GM04503 (cell line): ENCODE results near the gene ENDOU.

Experiments
- DNase-seq: peaks from one replicate; pipeline ENCODE4 v3.0.0-alpha.2; 2012; ENCODE audit warnings: low read depth

The ENDOU gene

GRCh38 chr12:47743311-47743860 lies 18.1 kb upstream of the ENDOU start:
- no peak for DNase-seq

GRCh38 chr12:47742253-47742825 lies 17.0 kb upstream of the ENDOU start:
- no peak for DNase-seq

GRCh38 chr12:47741340-47741703 lies 16.0 kb upstream of the ENDOU start:
- DNase-seq = no peak

GRCh38 chr12:47740606-47741339 lies 15.5 kb upstream of the ENDOU start:
- DNase-seq = no peak

- DNase-seq = no peak
These were observed 14.7 kb upstream of the ENDOU start for GRCh38 chr12:47739979-47740378.

- no peak for DNase-seq
These were observed 14.0 kb upstream of the ENDOU start for GRCh38 chr12:47739297-47739696.

- no peak for DNase-seq
These were observed 12.8 kb upstream of the ENDOU start for GRCh38 chr12:47737936-47738594.

GRCh38 chr12:47736877-47737676 lies 11.8 kb upstream of the ENDOU start:
- peak; percentile 69 for DNase-seq

- no peak for DNase-seq
These were observed 10.9 kb upstream of the ENDOU start for GRCh38 chr12:47736216-47736615.

- DNase-seq = no peak
These were observed 10.4 kb upstream of the ENDOU start for GRCh38 chr12:47735649-47736048.

- no peak for DNase-seq
These were observed 9.6 kb upstream of the ENDOU start for GRCh38 chr12:47734725-47735480.

GRCh38 chr12:47733142-47733541 lies 7.9 kb upstream of the ENDOU start:
- no peak for DNase-seq

GRCh38 chr12:47732504-47732903 lies 7.2 kb upstream of the ENDOU start:
- no peak for DNase-seq

GRCh38 chr12:47731723-47732122 lies 6.4 kb upstream of the ENDOU start:
- no peak for DNase-seq

- DNase-seq = no peak
These were observed 5.1 kb upstream of the ENDOU start for GRCh38 chr12:47730341-47730744.

- no peak for DNase-seq
These were observed 3.9 kb upstream of the ENDOU start for GRCh38 chr12:47729233-47729632.

- peak; percentile 70 for DNase-seq
These were observed 603 bp upstream of the ENDOU start for GRCh38 chr12:47725893-47726292.

- no peak for DNase-seq
These were observed 2.2 kb downstream of the ENDOU start for GRCh38 chr12:47722941-47723631.

GRCh38 chr12:47722136-47722834 lies 3.0 kb downstream of the ENDOU start:
- DNase-seq = no peak

- DNase-seq = no peak
These were observed 3.8 kb downstream of the ENDOU start for GRCh38 chr12:47721431-47721973.
